HG03097 (cell line): ENCODE data around the gene SLC17A7.
"Not testable (repeated sequence)": the region's sequence is repeated elsewhere in the genome, so short reads cannot be mapped to it uniquely, and the experiment has no call there.

Source experiments
- ATAC-seq: cut with Tn5 transposase; IDR thresholded peaks from one replicate; pipeline ENCODE4 v1.9.1; 2021; ENCODE audit not compliant: unreplicated experiment, low FRiP score

SLC17A7 gene

GRCh38 chr19:49441210-49441959 lies at the start of gene SLC17A7:
SLC17A7 (minus strand) TSS chr19:49441527; CDS start chr19:49441379, 148 bp downstream.
- no peak for ATAC-seq

GRCh38 chr19:49490287-49491029 lies 49.1 kb upstream of the SLC17A7 start:
- no peak for ATAC-seq

- ATAC-seq = no peak
Observed at GRCh38 chr19:49489601-49490167, 48.4 kb upstream of the SLC17A7 start.

GRCh38 chr19:49488863-49489537 lies 47.7 kb upstream of the SLC17A7 start:
- no peak for ATAC-seq

- no peak for ATAC-seq
Observed at GRCh38 chr19:49488046-49488862, 46.9 kb upstream of the SLC17A7 start.

GRCh38 chr19:49487277-49488045 lies 46.1 kb upstream of the SLC17A7 start, which contains the start of gene RPL13A:
RPL13A (plus strand) TSS chr19:49487608; CDS start chr19:49487630, 22 bp downstream.
- ATAC-seq = peak; percentile 94

GRCh38 chr19:49486710-49487276 lies 45.5 kb upstream of the SLC17A7 start:
- no peak for ATAC-seq

- ATAC-seq = no peak
Observed at GRCh38 chr19:49486232-49486631, 44.9 kb upstream of the SLC17A7 start.

- no peak for ATAC-seq
Observed at GRCh38 chr19:49481020-49481683, 39.8 kb upstream of the SLC17A7 start.

- ATAC-seq = no peak
Observed at GRCh38 chr19:49479975-49480628, 38.8 kb upstream of the SLC17A7 start.

- no peak for ATAC-seq
Observed at GRCh38 chr19:49475995-49476880, 34.9 kb upstream of the SLC17A7 start.

GRCh38 chr19:49475191-49475917 lies 34.0 kb upstream of the SLC17A7 start:
- ATAC-seq = no peak

- ATAC-seq = no peak
Observed at GRCh38 chr19:49474542-49474924, 33.2 kb upstream of the SLC17A7 start.

GRCh38 chr19:49473868-49474541 lies 32.7 kb upstream of the SLC17A7 start, which contains the start of gene FLT3LG:
FLT3LG (plus strand) TSS chr19:49474215; CDS start chr19:49474640, 425 bp downstream.
- peak; percentile 60 for ATAC-seq

- not testable (repeated sequence) for ATAC-seq
Observed at GRCh38 chr19:49473501-49473867, 32.2 kb upstream of the SLC17A7 start.

- no peak for ATAC-seq
Observed at GRCh38 chr19:49472936-49473335, 31.6 kb upstream of the SLC17A7 start.
